ENCODE results near the gene CSNK1G3. TPM values are rescaled to one million over a fixed set of nuclear protein-coding genes. Genes with fewer than 3 reads are reported as not detected.

The CSNK1G3 gene
- total and polyA plus RNA-seq, 2 experiments from 2014 or later = 37.4 to 79.9 TPM

- no peaks in the 10 kb centered on the region for H3K9me2 ChIP-seq (ENCODE audit: insufficient read depth)
- 95 to 98% methylated on average over 3 of the region's 3 CpGs for WGBS, 2 experiments (ENCODE audit: low coverage in 1 of 2, low lambda C conversion rate in 2 of 2, missing lambda C conversion rate in 2 of 2)
- no peak overlapping the region for H3K4me2 ChIP-seq (ENCODE audit: unreplicated experiment)
- H3K4me1 ChIP-seq (ENCODE audit: insufficient read depth) = no peaks in the 10 kb centered on the region
- H3K27ac ChIP-seq = no peak overlapping the region
- no peak overlapping the region for H2AFZ ChIP-seq
- H3K79me2 ChIP-seq (ENCODE audit: insufficient read depth) = peaks cover 98% of the 10 kb centered on the region
- no peak overlapping the region for H3K9ac ChIP-seq
- peaks cover 16% of the 10 kb centered on the region; the same call in 1 of the 2 replicates for H4K20me1 ChIP-seq (ENCODE audit: insufficient read depth)
- no peak for DNase-seq
- no peak overlapping the region for H3K4me3 ChIP-seq
- H3F3A ChIP-seq (ENCODE audit: insufficient read depth) = no peaks in the 10 kb centered on the region
- TF ChIP-seq EZH2 (IDR thresholded peaks at IDR 0.05; ENCODE audit: insufficient read depth, poor library complexity, severe bottlenecking) = no peak
- TF ChIP-seq EZH2phosphoT487 (IDR thresholded peaks at IDR 0.05; ENCODE audit: insufficient read depth, low read depth) = no peak
- no peaks in the 10 kb centered on the region for H3K9me3 ChIP-seq (ENCODE audit: low read depth)
- H3K27me3 ChIP-seq (replicated peaks; ENCODE audit: insufficient read depth) = no peaks in the 10 kb centered on the region
- H3K36me3 ChIP-seq (ENCODE audit: low read depth) = no peaks in the 10 kb centered on the region
- in situ Hi-C loops (cut with MboI) = no loop called here
Observed at GRCh38 chr5:123543438-123543837, 31.5 kb downstream of the CSNK1G3 start.

- Histone ChIP-seq H3K4me2 (ENCODE audit: unreplicated experiment) (no peak overlapping the region), H2AFZ (no peak overlapping the region), H3K9ac (no peak overlapping the region), H3K27ac (no peak overlapping the region), H3K9me3 (ENCODE audit: low read depth) (no peaks in the 10 kb centered on the region), H4K20me1 (ENCODE audit: insufficient read depth) (peaks cover 16% of the 10 kb centered on the region; the same call in 1 of the 2 replicates), H3K27me3 (replicated peaks; ENCODE audit: insufficient read depth) (no peaks in the 10 kb centered on the region), H3K4me3 (no peak overlapping the region), H3F3A (ENCODE audit: insufficient read depth) (no peaks in the 10 kb centered on the region), H3K9me2 (ENCODE audit: insufficient read depth) (no peaks in the 10 kb centered on the region), H3K36me3 (ENCODE audit: low read depth) (no peaks in the 10 kb centered on the region), H3K4me1 (ENCODE audit: insufficient read depth) (no peaks in the 10 kb centered on the region), H3K79me2 (ENCODE audit: insufficient read depth) (peaks cover 98% of the 10 kb centered on the region)
- TF ChIP-seq EZH2 (IDR thresholded peaks at IDR 0.05; ENCODE audit: insufficient read depth, poor library complexity, severe bottlenecking) = no peak
- TF ChIP-seq EZH2phosphoT487 (IDR thresholded peaks at IDR 0.05; ENCODE audit: insufficient read depth, low read depth) = no peak
- in situ Hi-C loops (cut with MboI) = no loop called here
- peak; percentile 28 for DNase-seq
- 87% methylated on average over 7 of the region's 7 CpGs for WGBS, 2 experiments (ENCODE audit: low coverage in 1 of 2, low lambda C conversion rate in 2 of 2, missing lambda C conversion rate in 2 of 2)
Observed at GRCh38 chr5:123545506-123545905, 33.5 kb downstream of the CSNK1G3 start.

DNA sequence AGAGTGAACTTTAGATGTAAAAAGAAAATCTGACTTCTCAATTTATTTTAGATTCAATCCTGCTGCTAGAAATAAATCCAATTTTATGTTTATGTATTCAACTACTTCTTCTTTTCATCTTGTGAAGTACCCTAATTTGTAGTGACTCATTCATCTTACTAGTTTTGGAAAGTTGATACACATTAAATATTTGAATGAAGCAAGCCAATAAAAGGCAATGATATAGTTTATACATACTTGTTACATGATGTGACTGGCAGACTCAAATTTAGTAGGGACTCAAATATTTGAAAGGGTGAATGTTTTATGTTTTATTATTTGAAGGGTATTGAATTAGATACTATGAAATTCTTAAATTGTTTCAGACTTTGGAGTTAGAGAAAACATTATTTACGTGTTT lies 34.7 kb downstream of the CSNK1G3 start:
- Histone ChIP-seq H4K20me1 (ENCODE audit: insufficient read depth) (peaks cover 16% of the 10 kb centered on the region; the same call in 1 of the 2 replicates), H3K4me3 (no peak overlapping the region), H3K79me2 (ENCODE audit: insufficient read depth) (peaks cover 96% of the 10 kb centered on the region), H3K36me3 (ENCODE audit: low read depth) (no peaks in the 10 kb centered on the region), H3F3A (ENCODE audit: insufficient read depth) (no peaks in the 10 kb centered on the region), H3K27ac (no peak overlapping the region), H2AFZ (no peak overlapping the region), H3K4me2 (ENCODE audit: unreplicated experiment) (no peak overlapping the region), H3K9ac (no peak overlapping the region), H3K27me3 (replicated peaks; ENCODE audit: insufficient read depth) (no peaks in the 10 kb centered on the region), H3K9me2 (ENCODE audit: insufficient read depth) (no peaks in the 10 kb centered on the region), H3K9me3 (ENCODE audit: low read depth) (no peaks in the 10 kb centered on the region), H3K4me1 (ENCODE audit: insufficient read depth) (no peaks in the 10 kb centered on the region)
- TF ChIP-seq EZH2 (IDR thresholded peaks at IDR 0.05; ENCODE audit: insufficient read depth, poor library complexity, severe bottlenecking) (no peak), EZH2phosphoT487 (IDR thresholded peaks at IDR 0.05; ENCODE audit: insufficient read depth, low read depth) (no peak)
- WGBS, 2 experiments (ENCODE audit: low coverage in 1 of 2, low lambda C conversion rate in 2 of 2, missing lambda C conversion rate in 2 of 2) = 85 to 91% methylated on average over 1 of the region's 1 CpG
- in situ Hi-C loops (cut with MboI) = no loop called here
- no peak for DNase-seq

DNA sequence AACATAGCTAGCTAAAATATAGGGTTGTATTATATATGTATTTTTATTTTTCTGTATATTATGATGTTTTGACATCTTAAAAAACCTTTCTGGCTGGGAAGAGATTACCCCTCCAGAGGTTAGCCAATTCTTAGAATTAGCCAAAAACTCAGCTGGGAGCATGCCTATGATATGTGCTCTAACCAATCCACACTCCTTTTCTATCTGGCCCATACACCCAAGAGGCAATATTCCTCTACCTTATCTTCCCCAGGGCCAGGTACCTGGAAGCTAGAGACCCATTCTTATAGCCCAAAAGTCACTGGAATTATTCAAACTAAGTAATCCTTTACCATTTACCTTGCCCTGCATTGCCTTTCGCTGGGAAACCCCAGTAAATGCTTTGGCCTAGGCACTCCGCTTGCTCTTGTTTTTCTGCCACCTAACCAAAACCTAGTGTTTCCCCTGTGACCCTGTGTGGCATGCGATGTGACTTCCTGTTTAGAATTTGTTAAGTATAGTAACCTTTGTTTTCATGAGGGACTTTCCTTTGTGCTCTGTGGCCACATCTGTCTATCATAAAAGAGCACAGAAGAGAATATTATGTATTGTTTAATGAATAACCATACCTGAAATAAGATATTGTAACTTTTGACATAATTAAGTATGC lies 37.4 kb downstream of the CSNK1G3 start:
- no peak for TF ChIP-seq EZH2 (IDR thresholded peaks at IDR 0.05; ENCODE audit: insufficient read depth, poor library complexity, severe bottlenecking)
- TF ChIP-seq EZH2phosphoT487 (IDR thresholded peaks at IDR 0.05; ENCODE audit: insufficient read depth, low read depth) = no peak
- no peak overlapping the region for H3K4me3 ChIP-seq
- H2AFZ ChIP-seq = no peak overlapping the region
- H3K79me2 ChIP-seq (ENCODE audit: insufficient read depth) = peaks cover 96% of the 10 kb centered on the region
- no peaks in the 10 kb centered on the region for H3K9me3 ChIP-seq (ENCODE audit: low read depth)
- H3F3A ChIP-seq (ENCODE audit: insufficient read depth) = no peaks in the 10 kb centered on the region
- H3K4me1 ChIP-seq (ENCODE audit: insufficient read depth) = no peaks in the 10 kb centered on the region
- no peak overlapping the region for H3K27ac ChIP-seq
- no peaks in the 10 kb centered on the region for H3K9me2 ChIP-seq (ENCODE audit: insufficient read depth)
- WGBS, 2 experiments (ENCODE audit: low coverage in 1 of 2, low lambda C conversion rate in 2 of 2, missing lambda C conversion rate in 2 of 2) = 94 to 99% methylated on average over 3 of the region's 3 CpGs
- no peak overlapping the region for H3K4me2 ChIP-seq (ENCODE audit: unreplicated experiment)
- in situ Hi-C loops (cut with MboI) = no loop called here
- H3K9ac ChIP-seq = no peak overlapping the region
- no peaks in the 10 kb centered on the region for H3K27me3 ChIP-seq (replicated peaks; ENCODE audit: insufficient read depth)
- H3K36me3 ChIP-seq (ENCODE audit: low read depth) = no peaks in the 10 kb centered on the region
- no peak for DNase-seq
- no peaks in the 10 kb centered on the region for H4K20me1 ChIP-seq (ENCODE audit: insufficient read depth)

Data from GM23248 (cell line).